Sciatic nerve (tissue), 1 donor: Measurements from ENCODE around the gene EVI5L. TPM values are rescaled to one million over a fixed set of nuclear protein-coding genes. Genes with fewer than 3 reads are reported as not detected.

ENCODE experiments used
- total RNA-seq: library from RNA; stranded (reverse); fragmentation: NEBNext Ultra II Directional; extraction: Animal tissue kit (Norgen Biotek cat#: 25700); gene quantifications from one replicate; pipeline ENCODE4 v1.2.1, GENCODE V29; 2021
- donor health status: DM: no; HTN: no; CAD: no.

The EVI5L gene
- total RNA-seq, 1 donor from 2014 or later, result 14.2 TPM

Other genes with a start within 250 kb of the EVI5L start
- gene CAMSAP3, start 234.4 kb upstream of the EVI5L start, total RNA-seq, result not detected
- 34.0 TPM for gene XAB2, start 200.7 kb upstream of the EVI5L start, total RNA-seq
- 95.1 TPM for gene PET100, start 200.4 kb upstream of the EVI5L start, total RNA-seq
- not detected for gene PCP2, start 196.5 kb upstream of the EVI5L start, total RNA-seq
- 30.1 TPM for gene STXBP2, start 193.1 kb upstream of the EVI5L start, total RNA-seq
- 1.1 TPM for gene RETN, start 161.2 kb upstream of the EVI5L start, total RNA-seq
- 2.6 TPM for gene MCEMP1, start 153.1 kb upstream of the EVI5L start, total RNA-seq
- 58.0 TPM for gene TRAPPC5, start 149.4 kb upstream of the EVI5L start, total RNA-seq
- 3.7 TPM for gene FCER2, start 128.1 kb upstream of the EVI5L start, total RNA-seq
- 2.8 TPM for gene CLEC4G, start 98.1 kb upstream of the EVI5L start, total RNA-seq
- gene CD209, start 82.7 kb upstream of the EVI5L start, total RNA-seq, result 20.1 TPM
- not detected for gene CLEC4M, start 67.0 kb upstream of the EVI5L start, total RNA-seq
- 0.09 TPM for gene PRR36, start 44.2 kb downstream of the EVI5L start, total RNA-seq
- 0.09 TPM for gene LRRC8E, start 58.3 kb downstream of the EVI5L start, total RNA-seq
- 34.0 TPM for gene MAP2K7, start 73.7 kb downstream of the EVI5L start, total RNA-seq
- not detected for gene TGFBR3L, start 84.6 kb downstream of the EVI5L start, total RNA-seq
- gene SNAPC2, start 90.1 kb downstream of the EVI5L start, total RNA-seq, result 14.9 TPM
- 1.5 TPM for gene CTXN1, start 95.9 kb downstream of the EVI5L start, total RNA-seq
- 49.6 TPM for gene TIMM44, start 113.4 kb downstream of the EVI5L start, total RNA-seq
- gene ELAVL1, start 175.4 kb downstream of the EVI5L start, total RNA-seq, result 49.7 TPM
- not detected for gene CCL25, start 222.5 kb downstream of the EVI5L start, total RNA-seq